Fibroblast of the aortic adventitia (primary cell): ENCODE results near the gene ABCB10. TPM values are rescaled to one million over a fixed set of nuclear protein-coding genes. Genes with fewer than 3 reads are reported as not detected.

ENCODE experiments used
- DNase-seq: peaks from one replicate; pipeline ENCODE4 v3.0.0-alpha.2; 2010; ENCODE audit warnings: low read depth
- H3K4me3 ChIP-seq: 2 replicates; pipeline ENCODE4 v1.5.1; 2011; ENCODE audit warnings: low read depth, mild to moderate bottlenecking, control low read depth, low read length, moderate library complexity
- CTCF ChIP-seq: IDR thresholded peaks from 2 replicates; pipeline ENCODE4 v1.5.1; 2011; ENCODE audit warnings: mild to moderate bottlenecking, low read length, control low read depth, inconsistent platforms; ENCODE audit not compliant: insufficient read depth
- small RNA-seq: library from RNA; depleted of rRNA; stranded (forward); fragments of <200 nt; gene quantifications from one replicate; pipeline ENCODE3, GENCODE V24; 2012
- total RNA-seq: library from RNA; depleted of rRNA; stranded (reverse); fragments of >200 nt; gene quantifications from 2 replicates; pipeline ENCODE4 v1.2.3, GENCODE V29; 2012; ENCODE audit warnings: low replicate concordance

Gene ABCB10
- total RNA-seq, 1 donor, result 16.8 TPM

- no peak for TF ChIP-seq CTCF
- DNase-seq, result no peak
- H3K4me3 ChIP-seq, result no peak overlapping the region
Measured at GRCh38 chr1:229471175-229471574, 87.3 kb downstream of the ABCB10 start.

- TF ChIP-seq CTCF, result no peak
- H3K4me3 ChIP-seq, result no peak overlapping the region
- DNase-seq, result no peak
Measured at GRCh38 chr1:229470406-229471043, 88.0 kb downstream of the ABCB10 start.

- H3K4me3 ChIP-seq, result no peak overlapping the region
- no peak for TF ChIP-seq CTCF
- no peak for DNase-seq
Measured at GRCh38 chr1:229466887-229467286, 91.6 kb downstream of the ABCB10 start.

Small RNAs within 50 kb of the gene (small RNA-seq; reads per million reads assigned to genes)
- gene HMGN2P19 (not detected), gene RNA5SP78 (not detected), gene RNU4-21P (not detected)

Other genes with a start within 250 kb of the ABCB10 start
- gene CCSAP, start 215.7 kb downstream of the ABCB10 start, total RNA-seq, result 4.3 and 5.3 TPM in 2 replicates
- gene ACTA1, start 124.6 kb downstream of the ABCB10 start, total RNA-seq, result not detected in 2 replicates
- 25.2 and 46.1 TPM in 2 replicates for gene NUP133, start 50.4 kb downstream of the ABCB10 start, total RNA-seq
- 9.9 and 14.3 TPM in 2 replicates for gene TAF5L, start 67.4 kb upstream of the ABCB10 start, total RNA-seq
- gene URB2, start 67.5 kb upstream of the ABCB10 start, total RNA-seq, result 9.6 and 10.7 TPM in 2 replicates